Skeletal muscle tissue (tissue), 4 donors: ENCODE measurements around the gene FGF1. TPM values are rescaled to one million over a fixed set of nuclear protein-coding genes. Genes with fewer than 3 reads are reported as not detected.

Experiments used
- H3K27ac ChIP-seq: one replicate; pipeline ENCODE4 v1.7.0; 2013; ENCODE audit warnings: mild to moderate bottlenecking, low read depth, low read length, inconsistent platforms
- H3K27me3 ChIP-seq, 3 donors: one replicate each; pipeline ENCODE4 v1.7.0; 2013; ENCODE audit warnings: low read length in 3 of 3; ENCODE audit not compliant: control insufficient read depth in 3 of 3, insufficient read depth in 3 of 3
- H3K36me3 ChIP-seq, 3 donors: one replicate each; pipeline ENCODE4 v1.7.0; 2013; ENCODE audit warnings: low read length in 3 of 3; ENCODE audit not compliant: control insufficient read depth in 3 of 3, insufficient read depth in 3 of 3
- H3K4me1 ChIP-seq, 3 donors: one replicate each; pipeline ENCODE4 v1.7.0; 2013; ENCODE audit warnings: low read length in 3 of 3, mild to moderate bottlenecking in 3 of 3; ENCODE audit not compliant: control insufficient read depth in 3 of 3, insufficient read depth in 3 of 3
- H3K4me3 ChIP-seq, 3 donors: one replicate each; pipeline ENCODE4 v1.7.0; 2013; ENCODE audit warnings: low read length in 3 of 3
- H3K9ac ChIP-seq, 3 donors: one replicate each; pipeline ENCODE4 v1.7.0; 2013; ENCODE audit warnings: low read length in 3 of 3, mild to moderate bottlenecking in 3 of 3, moderate library complexity in 2 of 3, low read depth in 1 of 3
- H3K9me3 ChIP-seq, 3 donors: one replicate each; pipeline ENCODE4 v1.7.0; 2013; ENCODE audit warnings: low read length in 3 of 3; ENCODE audit not compliant: control insufficient read depth in 3 of 3
- total RNA-seq: library from RNA; depleted of rRNA; stranded (reverse); fragments of >200 nt; gene quantifications from one replicate; pipeline ENCODE4 v1.2.3, GENCODE V29; 2014
- donor health status: Osteomylitis.

Gene FGF1
- total RNA-seq, 1 donor from 2014 or later, result 2.6 TPM

GRCh38 chr5:142621227-142621626 lies 64.7 kb downstream of the FGF1 start:
- H3K9ac ChIP-seq, result no peak overlapping the region
- no peaks in the 10 kb centered on the region for H3K27me3 ChIP-seq
- H3K4me1 ChIP-seq, result peaks cover 0 to 4% (median 3%) of the 10 kb centered on the region in 3 donors

GRCh38 chr5:142619815-142620214 lies 66.1 kb downstream of the FGF1 start:
- Histone ChIP-seq H3K4me3 (no peak overlapping the region), H3K9me3 (no peaks in the 10 kb centered on the region), H3K27ac (no peak overlapping the region), H3K36me3 (no peaks in the 10 kb centered on the region), H3K4me1 (no peaks in the 10 kb centered on the region), H3K27me3 (no peaks in the 10 kb centered on the region), H3K9ac (no peak overlapping the region)

More at GRCh38 chr5:142621227-142621626, 64.7 kb downstream of the FGF1 start:
- Histone ChIP-seq H3K9me3 (no peaks in the 10 kb centered on the region), H3K4me3 (no peak overlapping the region), H3K36me3 (no peaks in the 10 kb centered on the region), H3K27ac (no peak overlapping the region)

GRCh38 chr5:142618130-142618523 lies 67.8 kb downstream of the FGF1 start:
- H3K4me3 ChIP-seq, result no peak overlapping the region
- H3K4me1 ChIP-seq, result no peaks in the 10 kb centered on the region
- H3K9me3 ChIP-seq, result no peaks in the 10 kb centered on the region
- H3K36me3 ChIP-seq, result no peaks in the 10 kb centered on the region
- no peak overlapping the region for H3K9ac ChIP-seq
- H3K27ac ChIP-seq, result no peak overlapping the region
- no peaks in the 10 kb centered on the region for H3K27me3 ChIP-seq

- Histone ChIP-seq H3K27ac (no peak overlapping the region), H3K4me3 (no peak overlapping the region), H3K4me1 (peaks cover 0 to 3% (median 0%) of the 10 kb centered on the region in 3 donors), H3K9me3 (no peaks in the 10 kb centered on the region), H3K27me3 (no peaks in the 10 kb centered on the region), H3K9ac (no peak overlapping the region), H3K36me3 (no peaks in the 10 kb centered on the region)
These were observed 68.3 kb downstream of the FGF1 start for GRCh38 chr5:142617416-142618129.

- H3K27me3 ChIP-seq, result peaks cover 0 to 5% (median 3%) of the 10 kb centered on the region in 3 donors
- peaks cover 0 to 4% (median 0%) of the 10 kb centered on the region in 3 donors for H3K4me1 ChIP-seq
- H3K4me3 ChIP-seq, result no peak overlapping the region
- H3K36me3 ChIP-seq, result no peaks in the 10 kb centered on the region
- no peaks in the 10 kb centered on the region for H3K9me3 ChIP-seq
- H3K27ac ChIP-seq, result no peak overlapping the region
- no peak overlapping the region for H3K9ac ChIP-seq
These were observed 69.9 kb downstream of the FGF1 start for GRCh38 chr5:142615948-142616347.

GRCh38 chr5:142614054-142614453 lies 71.8 kb downstream of the FGF1 start:
- Histone ChIP-seq H3K36me3 (no peaks in the 10 kb centered on the region), H3K4me3 (no peak overlapping the region), H3K27ac (no peak overlapping the region), H3K9me3 (no peaks in the 10 kb centered on the region), H3K27me3 (peaks cover 0 to 5% (median 3%) of the 10 kb centered on the region in 3 donors), H3K9ac (no peak overlapping the region), H3K4me1 (peaks cover 0 to 4% (median 0%) of the 10 kb centered on the region in 3 donors)

GRCh38 chr5:142613271-142613671 lies 72.6 kb downstream of the FGF1 start:
- H3K4me1 ChIP-seq, result peaks cover 0 to 4% (median 0%) of the 10 kb centered on the region in 3 donors
- H3K9me3 ChIP-seq, result no peaks in the 10 kb centered on the region
- H3K36me3 ChIP-seq, result no peaks in the 10 kb centered on the region
- H3K4me3 ChIP-seq, result no peak overlapping the region
- H3K9ac ChIP-seq, result no peak overlapping the region
- no peak overlapping the region for H3K27ac ChIP-seq
- peaks cover 0 to 5% (median 3%) of the 10 kb centered on the region in 3 donors for H3K27me3 ChIP-seq

- Histone ChIP-seq H3K27ac (no peak overlapping the region), H3K9ac (no peak overlapping the region), H3K9me3 (no peaks in the 10 kb centered on the region)
These were observed 73.2 kb downstream of the FGF1 start for GRCh38 chr5:142612494-142613270.

GRCh38 chr5:142611154-142611553 lies 74.7 kb downstream of the FGF1 start:
- peaks cover 0 to 4% (median 0%) of the 10 kb centered on the region in 3 donors for H3K4me1 ChIP-seq
- H3K27ac ChIP-seq, result no peak overlapping the region
- H3K36me3 ChIP-seq, result no peaks in the 10 kb centered on the region
- no peak overlapping the region for H3K9ac ChIP-seq
- peaks cover 0 to 6% (median 5%) of the 10 kb centered on the region in 3 donors for H3K27me3 ChIP-seq
- no peaks in the 10 kb centered on the region for H3K9me3 ChIP-seq
- H3K4me3 ChIP-seq, result no peak overlapping the region

More at GRCh38 chr5:142612494-142613270, 73.2 kb downstream of the FGF1 start:
- Histone ChIP-seq H3K36me3 (no peaks in the 10 kb centered on the region), H3K4me3 (no peak overlapping the region), H3K4me1 (peaks cover 0 to 4% (median 0%) of the 10 kb centered on the region in 3 donors), H3K27me3 (peaks cover 0 to 5% (median 3%) of the 10 kb centered on the region in 3 donors)
